Measurements from ENCODE around the gene NANOS3. TPM values are rescaled to one million over a fixed set of nuclear protein-coding genes. Genes with fewer than 3 reads are reported as not detected.

NANOS3 gene
- total RNA-seq, 1 experiment from 2014 or later = 1.2 TPM

GRCh38 chr19:13880059-13881043 is 3.4 kb downstream of the NANOS3 start:
- intact Hi-C loops (cut with micrococcal nuclease; ENCODE audit: unreplicated experiment) = loop anchor here (2.0 kb wide), 1 partner anchor 192 kb away; the partner anchor contains the start of gene MISP3

GRCh38 chr19:13881251-13881691 is 4.3 kb downstream of the NANOS3 start:
- no TSS peak for BruUV-seq (replicated peaks)
- CTCF ChIA-PET = interaction anchor here (0.6 to 1.3 kb wide), 3 partner anchors 71 to 256 kb away, joined by 4 read pairs; partner anchors contain the start of genes ASF1B and DCAF15
- Mint-ChIP-seq H3K27me3 (ENCODE audit: unreplicated experiment) (no peaks in the 10 kb centered on the region), H3K9me3 (ENCODE audit: low read depth, unreplicated experiment) (no peaks in the 10 kb centered on the region), H3K27ac (ENCODE audit: unreplicated experiment) (no peak overlapping the region), H3K4me3 (ENCODE audit: low read depth, unreplicated experiment) (no peak overlapping the region), H3K4me1 (ENCODE audit: low read depth, unreplicated experiment) (no peaks in the 10 kb centered on the region), H3K36me3 (ENCODE audit: insufficient read depth, unreplicated experiment) (no peaks in the 10 kb centered on the region)
- TF ChIP-seq CTCF (IDR thresholded peaks at IDR 0.05; ENCODE audit: unreplicated experiment) = no peak
- intact Hi-C loops (cut with micrococcal nuclease; ENCODE audit: unreplicated experiment) = loop anchor here (2.0 kb wide), 1 partner anchor 192 kb away; the partner anchor contains the start of gene MISP3
- no peak for DNase-seq

More at GRCh38 chr19:13880059-13881043, 3.4 kb downstream of the NANOS3 start:
- peak; percentile 97 for DNase-seq
- no peaks in the 10 kb centered on the region for H3K9me3 Mint-ChIP-seq (ENCODE audit: low read depth, unreplicated experiment)
- BruUV-seq (replicated peaks) = no TSS peak
- H3K36me3 Mint-ChIP-seq (ENCODE audit: insufficient read depth, unreplicated experiment) = no peaks in the 10 kb centered on the region
- CTCF ChIA-PET = interaction anchor here (0.5 to 1.7 kb wide), 3 partner anchors 192 to 256 kb away, joined by 3 to 8 read pairs (median 4); partner anchors contain the start of genes ASF1B and MISP3
- H3K4me3 Mint-ChIP-seq (ENCODE audit: low read depth, unreplicated experiment) = no peak overlapping the region
- no peaks in the 10 kb centered on the region for H3K4me1 Mint-ChIP-seq (ENCODE audit: low read depth, unreplicated experiment)
- H3K27me3 Mint-ChIP-seq (ENCODE audit: unreplicated experiment) = no peaks in the 10 kb centered on the region
- no peak overlapping the region for H3K27ac Mint-ChIP-seq (ENCODE audit: unreplicated experiment)
- TF ChIP-seq CTCF (IDR thresholded peaks at IDR 0.05; ENCODE audit: unreplicated experiment) = peak; percentile 92

GRCh38 chr19:13881692-13882418 is 4.9 kb downstream of the NANOS3 start:
- CTCF ChIA-PET = interaction anchor here (0.6 to 1.1 kb wide), 3 partner anchors 20 to 255 kb away, joined by 3 to 4 read pairs (median 4); partner anchors contain the start of genes ASF1B and DCAF15
- Mint-ChIP-seq H3K4me1 (ENCODE audit: low read depth, unreplicated experiment) (no peaks in the 10 kb centered on the region), H3K9me3 (ENCODE audit: low read depth, unreplicated experiment) (no peaks in the 10 kb centered on the region), H3K27me3 (ENCODE audit: unreplicated experiment) (no peaks in the 10 kb centered on the region), H3K36me3 (ENCODE audit: insufficient read depth, unreplicated experiment) (no peaks in the 10 kb centered on the region), H3K4me3 (ENCODE audit: low read depth, unreplicated experiment) (no peak overlapping the region), H3K27ac (ENCODE audit: unreplicated experiment) (no peak overlapping the region)
- DNase-seq = no peak
- TF ChIP-seq CTCF (IDR thresholded peaks at IDR 0.05; ENCODE audit: unreplicated experiment) = no peak
- intact Hi-C loops (cut with micrococcal nuclease; ENCODE audit: unreplicated experiment) = loop anchor here (2.0 kb wide), 1 partner anchor 191 kb away; the partner anchor contains the start of gene MISP3
- BruUV-seq (replicated peaks) = no TSS peak

GRCh38 chr19:13882419-13882795 is 5.5 kb downstream of the NANOS3 start:
- Mint-ChIP-seq H3K4me1 (ENCODE audit: low read depth, unreplicated experiment) (no peaks in the 10 kb centered on the region), H3K27ac (ENCODE audit: unreplicated experiment) (no peak overlapping the region), H3K36me3 (ENCODE audit: insufficient read depth, unreplicated experiment) (no peaks in the 10 kb centered on the region), H3K9me3 (ENCODE audit: low read depth, unreplicated experiment) (no peaks in the 10 kb centered on the region), H3K4me3 (ENCODE audit: low read depth, unreplicated experiment) (no peak overlapping the region), H3K27me3 (ENCODE audit: unreplicated experiment) (no peaks in the 10 kb centered on the region)
- intact Hi-C loops (cut with micrococcal nuclease; ENCODE audit: unreplicated experiment) = no loop called here
- no TSS peak for BruUV-seq (replicated peaks)
- CTCF ChIA-PET = interaction anchor here (0.6 to 1.1 kb wide), 2 partner anchors 20 to 254 kb away, joined by 3 to 4 read pairs; partner anchors contain the start of gene ASF1B
- TF ChIP-seq CTCF (IDR thresholded peaks at IDR 0.05; ENCODE audit: unreplicated experiment) = no peak
- DNase-seq = no peak
